BJ (cell line): Measurements from ENCODE around the gene KCNQ1OT1. TPM values are rescaled to one million over a fixed set of nuclear protein-coding genes. Genes with fewer than 3 reads are reported as not detected.

Source experiments
- CTCF ChIA-PET: fragments of 350-600 bp; formaldehyde crosslinking; extraction: SDS; loops from one replicate; lab custom pipeline; 2021; ENCODE audit warnings: antibody characterized with exemption, inconsistent platforms; lab: Yijun Ruan, JAX
- POLR2A ChIA-PET: fragments of 300-600 bp; sonication (Branson Sonifier 250); formaldehyde crosslinking; extraction: SDS; loops from one replicate; lab custom pipeline; 2021; ENCODE audit warnings: antibody characterized with exemption; lab: Charles Lee
- DNase-seq: peaks from one replicate; pipeline ENCODE4 v3.0.0-alpha.2; 2011; ENCODE audit warnings: low read depth
- H3K27me3 ChIP-seq: 2 replicates; pipeline ENCODE4 v1.6.0; 2011; ENCODE audit warnings: low read length; ENCODE audit not compliant: control insufficient read depth, insufficient read depth
- H3K36me3 ChIP-seq: 2 replicates; pipeline ENCODE4 v1.5.1; 2011; ENCODE audit warnings: low read length; ENCODE audit not compliant: control insufficient read depth, insufficient read depth
- H3K4me3 ChIP-seq: 2 replicates; pipeline ENCODE4 v1.5.1; 2011; ENCODE audit warnings: low read depth, mild to moderate bottlenecking, control low read depth, low read length
- polyA plus RNA-seq: library from polyadenylated mRNA; depleted of rRNA; stranded (reverse); fragments of >200 nt; gene quantifications from 2 replicates; pipeline ENCODE4 v1.2.3, GENCODE V29; 2011
- TF ChIP-seq, protein P1 (sequence below): IDR thresholded peaks from 2 replicates; pipeline ENCODE4 v1.5.1; 2011; ENCODE audit warnings: low read depth, mild to moderate bottlenecking, control low read depth, inconsistent platforms, low read length, moderate library complexity; ENCODE audit not compliant: insufficient read depth

Gene KCNQ1OT1
- polyA plus RNA-seq, 1 experiment = 0.16 TPM

DNA sequence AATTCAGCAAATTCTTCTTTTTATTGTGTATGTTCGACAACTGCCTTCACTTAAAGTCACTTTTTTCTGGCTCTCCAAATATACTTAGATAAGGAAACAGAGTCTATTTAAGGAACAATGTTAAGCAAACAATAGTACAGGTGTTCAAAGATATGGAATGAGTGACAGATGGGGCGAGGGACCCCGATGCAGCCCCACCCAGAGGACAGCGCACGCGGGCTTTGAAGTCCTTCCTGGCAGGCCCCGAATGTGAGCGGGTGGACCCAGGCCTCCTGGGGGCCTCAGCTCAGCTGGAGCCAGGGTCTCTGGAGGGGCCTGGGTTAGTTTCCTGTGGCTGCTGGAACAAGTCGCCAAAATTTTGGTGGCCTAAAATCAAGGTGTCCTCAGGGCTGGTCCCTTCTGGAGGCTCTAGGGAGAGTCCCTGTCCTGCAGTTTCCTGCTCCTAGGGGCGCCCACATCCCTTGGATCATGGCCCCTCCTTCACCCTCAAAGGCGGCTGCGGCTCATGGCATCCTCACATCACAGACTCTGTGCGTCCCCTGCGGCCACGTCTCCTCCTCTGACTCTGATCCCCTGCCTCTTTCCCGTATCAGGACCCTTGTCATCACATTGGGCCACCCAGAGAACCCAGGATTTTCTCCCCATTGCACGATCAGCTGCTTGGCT, 40.6 kb upstream of the KCNQ1OT1 start:
- POLR2A ChIA-PET = no interaction called here
- TF ChIP-seq, protein P1, sequence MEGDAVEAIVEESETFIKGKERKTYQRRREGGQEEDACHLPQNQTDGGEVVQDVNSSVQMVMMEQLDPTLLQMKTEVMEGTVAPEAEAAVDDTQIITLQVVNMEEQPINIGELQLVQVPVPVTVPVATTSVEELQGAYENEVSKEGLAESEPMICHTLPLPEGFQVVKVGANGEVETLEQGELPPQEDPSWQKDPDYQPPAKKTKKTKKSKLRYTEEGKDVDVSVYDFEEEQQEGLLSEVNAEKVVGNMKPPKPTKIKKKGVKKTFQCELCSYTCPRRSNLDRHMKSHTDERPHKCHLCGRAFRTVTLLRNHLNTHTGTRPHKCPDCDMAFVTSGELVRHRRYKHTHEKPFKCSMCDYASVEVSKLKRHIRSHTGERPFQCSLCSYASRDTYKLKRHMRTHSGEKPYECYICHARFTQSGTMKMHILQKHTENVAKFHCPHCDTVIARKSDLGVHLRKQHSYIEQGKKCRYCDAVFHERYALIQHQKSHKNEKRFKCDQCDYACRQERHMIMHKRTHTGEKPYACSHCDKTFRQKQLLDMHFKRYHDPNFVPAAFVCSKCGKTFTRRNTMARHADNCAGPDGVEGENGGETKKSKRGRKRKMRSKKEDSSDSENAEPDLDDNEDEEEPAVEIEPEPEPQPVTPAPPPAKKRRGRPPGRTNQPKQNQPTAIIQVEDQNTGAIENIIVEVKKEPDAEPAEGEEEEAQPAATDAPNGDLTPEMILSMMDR = no peak
- CTCF ChIA-PET = interaction anchor here (0.7 kb wide), 1 partner anchor 54 kb away, joined by 3 read pairs; no protein-coding TSS in a partner anchor

DNA sequence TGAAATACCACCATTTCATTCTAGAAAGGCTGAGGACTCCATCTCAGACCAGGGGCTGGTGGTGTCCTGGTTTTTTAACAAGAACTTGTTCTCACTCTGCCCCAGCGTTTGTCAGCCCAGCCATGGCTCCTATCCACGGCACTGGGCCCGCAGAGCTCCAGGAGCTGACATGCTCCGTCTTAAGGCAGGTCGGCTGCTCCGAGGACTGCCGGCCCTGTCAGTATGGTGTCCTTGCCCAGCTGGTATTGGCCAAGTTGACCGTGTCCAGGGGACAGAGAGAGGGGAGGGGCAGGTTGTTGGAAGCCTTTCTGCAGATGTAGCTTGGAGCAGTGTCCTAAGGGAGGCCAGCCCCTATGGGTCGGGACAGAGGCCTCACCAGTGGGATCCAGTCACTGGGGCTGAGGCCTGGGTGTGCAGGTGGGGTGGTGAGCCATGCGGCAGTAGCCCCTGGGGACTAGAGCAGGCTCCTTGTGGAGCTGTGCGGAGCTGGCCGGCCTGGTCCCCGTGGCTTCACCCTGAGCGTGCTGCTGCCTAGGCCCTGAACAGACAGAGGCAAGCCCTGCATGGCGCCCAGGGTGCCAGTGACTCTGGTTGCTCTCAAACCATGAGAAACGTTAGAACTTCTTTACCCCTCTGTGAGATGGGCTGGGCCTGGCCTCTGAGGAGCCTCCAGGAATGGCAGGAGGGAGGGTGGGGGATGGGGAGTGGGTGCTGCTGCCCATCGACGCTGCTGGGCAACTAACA, 39.9 kb upstream of the KCNQ1OT1 start:
- no peaks in the 10 kb centered on the region for H3K36me3 ChIP-seq
- TF ChIP-seq, protein P1 = no peak
- H3K4me3 ChIP-seq = no peak overlapping the region
- ChIA-PET CTCF (no interaction called here), POLR2A (no interaction called here)
- no peaks in the 10 kb centered on the region; the same call in 1 of the 2 replicates for H3K27me3 ChIP-seq
- no peak for DNase-seq

More for the DNA sequence above, 40.6 kb upstream of the KCNQ1OT1 start:
- H3K4me3 ChIP-seq = no peak overlapping the region
- no peak for DNase-seq
- no peaks in the 10 kb centered on the region for H3K27me3 ChIP-seq
- H3K36me3 ChIP-seq = no peaks in the 10 kb centered on the region

DNA sequence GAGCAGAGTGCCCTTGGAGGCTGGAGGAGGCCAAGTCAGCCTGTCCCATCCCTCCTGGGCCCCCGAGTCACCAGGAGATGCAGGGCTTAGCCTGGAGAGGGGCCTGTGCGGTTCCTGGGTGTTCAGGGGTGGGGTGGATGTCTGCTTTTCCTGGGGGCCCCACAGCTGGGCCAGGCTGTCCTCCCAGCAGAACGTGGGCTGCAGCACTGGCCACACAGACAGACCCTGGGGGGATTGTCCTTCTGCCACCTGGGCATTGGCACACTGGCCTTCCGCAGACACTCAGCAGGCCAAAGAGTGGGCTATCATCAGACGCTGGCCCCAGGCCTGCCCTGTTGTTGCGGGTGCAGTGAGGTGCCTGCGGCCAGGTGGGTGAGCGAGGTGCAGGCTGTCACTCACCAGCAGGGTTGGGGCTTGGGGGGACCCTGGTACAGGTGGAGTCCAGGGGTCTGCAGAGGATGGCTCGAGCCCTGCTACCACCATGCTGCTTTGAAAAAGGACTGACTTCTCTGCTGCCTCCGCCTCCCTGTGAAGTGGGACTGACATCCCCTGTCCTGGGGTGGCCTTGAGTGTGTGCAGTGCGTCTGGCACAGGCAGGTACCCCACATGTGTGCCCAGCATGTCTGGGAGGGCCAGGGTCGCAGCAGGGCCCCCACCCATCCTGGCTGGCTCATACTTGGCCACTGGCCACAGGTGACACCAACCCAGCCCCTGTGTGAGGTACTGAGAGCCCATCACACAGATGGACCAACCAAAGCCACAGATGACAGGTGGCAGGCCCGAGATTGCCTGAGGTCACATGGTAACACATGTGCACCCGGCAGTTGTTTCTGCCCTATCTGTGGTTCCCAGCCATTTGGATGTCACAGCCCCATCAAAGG, 39.0 kb upstream of the KCNQ1OT1 start:
- H3K36me3 ChIP-seq = no peaks in the 10 kb centered on the region
- H3K27me3 ChIP-seq = no peaks in the 10 kb centered on the region; the same call in 1 of the 2 replicates
- CTCF ChIA-PET = no interaction called here
- no peak overlapping the region for H3K4me3 ChIP-seq
- POLR2A ChIA-PET = no interaction called here
- TF ChIP-seq, protein P1 = no peak
- no peak for DNase-seq

DNA sequence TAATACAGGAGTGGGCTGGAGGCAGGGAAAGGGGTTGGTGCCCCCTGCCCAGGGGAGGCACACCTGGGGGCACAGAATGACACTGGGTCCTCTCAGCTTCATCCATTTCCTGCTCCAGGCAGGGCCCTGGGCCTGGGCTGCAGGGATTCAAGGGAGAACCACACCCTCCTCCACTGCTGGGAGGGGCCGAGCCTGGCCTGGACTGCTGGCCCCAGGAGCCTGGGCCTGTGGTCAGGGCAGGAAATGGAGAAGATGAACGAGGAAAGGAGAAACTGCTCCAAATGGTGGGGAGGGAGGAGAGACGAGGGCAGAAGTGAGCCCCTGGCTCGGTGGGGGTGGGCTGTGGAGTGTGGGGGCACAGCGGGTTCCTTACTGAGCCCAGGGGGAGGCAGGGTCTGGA, 38.1 kb upstream of the KCNQ1OT1 start:
- no peak overlapping the region for H3K4me3 ChIP-seq
- CTCF ChIA-PET = interaction anchor here (1.0 kb wide), 1 partner anchor 150 kb away, joined by 3 read pairs; no protein-coding TSS in a partner anchor
- H3K36me3 ChIP-seq = no peaks in the 10 kb centered on the region
- TF ChIP-seq, protein P1 = no peak
- DNase-seq = no peak
- POLR2A ChIA-PET = no interaction called here
- no peaks in the 10 kb centered on the region; the same call in 1 of the 2 replicates for H3K27me3 ChIP-seq
